Head of caudate nucleus (tissue), 42 donors: ENCODE results near the gene MOSPD3.
A peak's percentile ranks its signal among the peaks of the same experiment; 100 is the strongest.

ENCODE experiments used
- DNase-seq, 42 donors: peaks; one replicate each; pipeline versions ENCODE4 v3.0.0 to v3.0.0-alpha.2; 2020 to 2021; ENCODE audit warnings: mixed read lengths in 7 of 42
- intact Hi-C: fragments of 100-400 bp; cut with DNase I; formaldehyde crosslinking; loops from one replicate; pipeline ENCODE4 v1.15.0; 2022

MOSPD3 gene

DNA sequence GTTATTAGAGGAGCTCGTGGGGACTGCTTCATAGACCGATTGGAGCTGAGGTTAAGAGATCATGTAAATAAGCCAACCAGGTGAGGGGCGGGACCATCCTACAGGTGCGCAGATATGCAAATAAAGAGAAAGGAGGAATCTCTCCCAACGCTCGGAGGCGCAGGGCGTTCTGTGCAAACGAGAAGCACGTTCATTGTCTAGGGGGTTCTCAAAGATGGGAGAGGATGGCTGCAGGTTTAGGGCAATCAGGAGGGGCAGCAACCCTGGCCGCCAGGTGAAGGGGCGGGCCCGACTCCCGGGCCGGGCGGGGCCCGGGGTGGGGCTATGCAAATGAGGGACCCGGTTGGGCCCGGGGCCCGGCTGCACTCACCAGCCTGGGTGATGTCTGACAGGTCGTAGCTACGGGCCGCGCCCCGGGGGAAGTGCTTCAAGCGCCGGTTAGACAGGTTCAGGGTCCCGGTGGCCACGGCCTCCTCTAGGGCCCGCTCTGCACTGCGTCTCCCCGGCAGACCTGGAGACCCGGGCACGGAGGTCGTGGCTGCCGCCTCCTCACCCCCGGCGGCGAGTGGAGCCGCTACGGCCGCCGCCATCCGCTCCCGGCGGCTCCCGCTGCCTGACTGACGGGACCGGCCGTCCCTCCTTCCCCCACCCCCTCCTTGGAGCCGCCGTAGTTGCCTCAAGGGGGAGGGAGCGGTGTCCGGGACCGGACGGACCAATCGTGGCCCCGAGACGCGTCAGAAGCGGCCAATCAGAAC lies 26.7 kb upstream of the MOSPD3 start, which contains the start of gene LRCH4:
TSS of gene LRCH4 (minus strand) at position 619 of the 755 bp plus-strand sequence. CDS start at position 590, 29 bp downstream.
- intact Hi-C loops: loop anchor here (2.0 kb wide), 1 partner anchor 87 kb away; the partner anchor contains the start of gene GNB2
- peak in 14 of 42 donors; percentile 28 to 60 (median 46) for DNase-seq

DNA sequence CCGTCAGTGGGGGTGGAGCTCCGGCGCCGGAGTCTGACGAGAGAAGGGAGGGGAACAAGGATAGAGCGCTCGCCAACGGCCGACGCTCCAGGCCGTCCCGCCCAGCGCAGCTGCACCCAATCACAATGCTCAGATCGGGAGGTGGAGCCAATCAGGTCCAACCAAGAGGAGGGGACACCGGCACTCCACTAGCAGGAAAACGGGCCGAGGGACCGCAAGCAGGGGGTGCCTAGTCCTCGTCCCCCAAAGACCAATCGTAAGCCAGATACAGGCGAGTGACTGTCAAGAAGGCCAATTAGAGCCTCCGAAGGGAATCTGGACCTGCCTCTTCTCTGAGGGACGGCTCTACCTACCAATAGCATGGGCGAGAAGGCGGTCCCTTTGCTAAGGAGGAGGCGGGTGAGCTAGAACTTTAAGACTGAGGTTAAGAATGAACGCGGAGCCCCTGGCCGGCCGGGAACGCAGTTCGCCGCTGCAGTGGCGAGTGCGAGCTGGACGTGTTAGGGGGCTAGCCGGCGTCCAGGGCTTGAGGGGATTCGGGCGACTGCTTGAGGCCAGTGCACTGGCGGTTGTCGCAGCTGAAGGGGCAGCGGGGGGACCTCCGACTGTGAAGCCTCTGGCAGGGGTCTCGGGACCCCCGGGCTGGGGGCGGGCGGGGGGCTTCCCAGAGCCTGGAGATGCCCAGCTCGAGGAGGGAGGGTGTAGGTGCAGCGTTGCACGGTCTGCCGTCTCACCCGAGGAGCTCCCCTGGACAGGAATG lies 25.9 kb upstream of the MOSPD3 start, which contains the start of gene FBXO24:
TSS of gene FBXO24 (plus strand) at position 63 of the 760 bp plus-strand sequence. CDS start at position 361, 298 bp downstream.
- intact Hi-C loops: loop anchor here (2.0 kb wide), 1 partner anchor 86 kb away; the partner anchor contains the start of gene GNB2

DNA sequence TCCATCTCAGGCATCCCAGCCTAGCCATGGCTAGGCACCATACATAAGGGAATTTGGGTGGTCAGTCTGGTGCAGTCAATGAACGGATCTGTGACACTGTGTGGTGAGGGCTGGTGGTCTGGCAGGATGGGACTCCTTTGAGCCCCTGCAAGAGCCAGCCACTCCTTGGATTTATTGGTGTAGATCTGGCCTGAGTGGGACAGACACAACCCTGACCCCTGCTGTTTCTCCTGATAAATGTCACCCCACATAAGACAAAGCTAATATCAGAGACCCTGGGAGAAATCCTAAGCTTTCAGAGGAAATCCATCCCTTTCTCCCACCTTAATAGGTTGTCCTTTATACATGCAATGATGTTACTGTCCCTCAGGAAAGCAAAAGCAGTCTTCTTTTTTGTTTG lies 23.9 kb upstream of the MOSPD3 start:
- intact Hi-C loops: no loop called here

More for the DNA sequence above, 25.9 kb upstream of the MOSPD3 start, which contains the start of gene FBXO24:
- DNase-seq: peak; percentile 99 to 100 (median 100)

DNA sequence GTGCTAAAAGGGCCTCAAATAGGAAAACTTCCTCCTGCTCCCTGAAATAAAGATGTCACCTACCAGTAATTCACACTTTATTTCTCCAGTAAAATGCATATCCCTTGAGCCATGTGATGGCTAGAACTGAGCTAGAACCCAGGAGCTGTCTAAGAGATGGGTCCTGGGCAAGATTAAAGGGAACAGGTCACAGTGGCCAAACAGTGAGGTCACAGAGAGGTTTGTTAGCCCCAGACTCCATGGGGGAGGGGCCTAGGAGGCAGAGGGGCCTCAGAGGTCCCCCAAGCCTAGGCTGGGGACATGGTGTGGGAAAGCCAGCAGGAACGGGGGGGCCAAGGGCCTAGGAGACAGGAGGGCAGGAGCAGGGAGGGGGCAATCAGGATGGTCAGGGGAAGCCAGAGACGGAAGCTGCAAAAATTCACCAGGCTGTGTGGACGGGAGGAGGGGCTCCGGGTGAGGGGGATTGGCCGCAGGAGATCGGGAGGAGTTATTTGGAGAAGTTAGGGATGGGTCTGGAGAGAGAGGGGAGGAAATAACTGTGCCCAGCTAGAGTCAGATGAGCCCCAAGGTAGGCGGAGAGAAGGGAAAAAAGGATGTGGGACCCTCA lies 22.9 kb upstream of the MOSPD3 start:
- DNase-seq: no peak
- intact Hi-C loops: no loop called here

More for the DNA sequence above, 23.9 kb upstream of the MOSPD3 start:
- no peak for DNase-seq

DNA sequence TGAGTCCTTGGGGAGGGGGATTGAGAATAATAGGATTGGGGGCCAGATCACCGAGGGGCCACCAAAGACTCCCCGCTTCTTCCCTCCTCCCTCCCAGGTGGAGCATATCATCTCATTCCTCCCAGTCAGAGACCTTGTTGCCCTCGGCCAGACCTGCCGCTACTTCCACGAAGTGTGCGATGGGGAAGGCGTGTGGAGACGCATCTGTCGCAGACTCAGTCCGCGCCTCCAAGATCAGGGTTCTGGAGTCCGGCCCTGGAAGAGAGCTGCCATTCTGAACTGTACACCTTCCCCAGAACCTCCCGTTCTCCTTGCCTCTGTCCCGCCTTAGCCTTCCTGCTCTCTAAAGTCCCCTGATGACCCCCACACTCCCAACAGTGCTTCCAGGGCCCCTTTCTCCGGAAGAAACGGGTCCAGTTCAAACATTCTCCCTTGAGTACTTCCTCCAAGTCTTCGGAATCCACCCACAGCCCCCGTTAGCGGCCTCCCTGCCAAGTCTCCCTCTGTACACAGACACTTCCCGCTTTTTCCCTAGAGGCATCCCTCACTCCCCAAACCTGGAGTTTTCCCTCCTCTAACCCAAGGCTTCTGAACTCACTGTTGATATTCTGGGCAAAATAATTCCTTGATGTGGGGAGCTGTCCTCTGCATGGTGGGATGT lies 22.1 kb upstream of the MOSPD3 start:
- intact Hi-C loops: no loop called here
- no peak for DNase-seq

DNA sequence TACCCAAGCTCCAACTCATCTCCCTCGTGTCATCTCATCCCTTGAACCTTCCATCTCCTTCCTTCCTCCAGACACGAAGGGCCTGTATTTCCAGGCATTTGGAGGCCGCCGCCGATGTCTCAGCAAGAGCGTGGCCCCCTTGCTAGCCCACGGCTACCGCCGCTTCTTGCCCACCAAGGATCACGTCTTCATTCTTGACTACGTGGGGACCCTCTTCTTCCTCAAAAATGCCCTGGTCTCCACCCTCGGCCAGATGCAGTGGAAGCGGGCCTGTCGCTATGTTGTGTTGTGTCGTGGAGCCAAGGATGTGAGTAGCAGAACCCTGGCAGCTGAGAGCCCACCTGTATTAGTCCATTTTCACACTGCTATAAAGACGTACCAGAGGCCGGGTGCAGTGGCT lies 20.7 kb upstream of the MOSPD3 start:
- intact Hi-C loops: no loop called here
- no peak for DNase-seq

DNA sequence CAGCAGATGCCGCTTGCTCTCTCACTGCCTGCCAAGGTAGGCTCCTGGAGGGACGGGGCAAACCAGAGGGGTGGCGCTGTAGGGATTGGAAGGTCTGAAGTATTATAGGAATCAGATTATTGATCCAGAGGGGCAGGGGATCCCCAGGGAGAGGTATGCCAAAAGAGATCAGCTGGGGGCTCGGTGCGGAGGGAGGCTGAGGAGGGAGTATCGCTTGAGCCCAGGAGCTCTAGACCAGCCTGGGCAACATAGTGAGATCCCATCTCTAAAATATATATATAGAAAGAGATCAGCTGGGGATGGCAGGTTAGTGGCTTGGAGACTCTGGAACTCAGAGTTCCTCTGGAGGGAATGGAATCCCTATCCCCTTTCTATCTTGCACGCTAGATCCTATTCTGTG lies 17.2 kb upstream of the MOSPD3 start:
- intact Hi-C loops: no loop called here
- DNase-seq: no peak

DNA sequence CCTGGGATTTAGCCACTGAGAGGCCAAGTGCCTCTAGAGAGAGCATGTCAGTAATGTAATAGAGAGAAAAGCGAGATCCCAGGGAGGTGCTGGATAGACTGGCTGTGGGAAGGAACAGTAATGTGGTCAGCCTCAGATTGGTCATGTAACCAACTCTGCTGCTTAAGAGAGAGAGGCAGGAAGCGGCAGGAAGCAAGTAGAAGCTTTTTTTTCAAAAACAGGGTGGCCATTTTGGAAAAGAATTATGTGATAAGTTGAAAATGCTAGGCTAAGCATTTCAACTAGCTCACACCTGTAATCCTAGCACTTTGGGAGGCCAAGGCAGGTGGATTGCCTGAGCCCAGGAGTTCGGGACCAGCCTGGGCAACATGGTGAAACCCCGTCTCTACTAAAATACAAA lies 13.9 kb upstream of the MOSPD3 start:
- no peak for DNase-seq
- intact Hi-C loops: no loop called here

DNA sequence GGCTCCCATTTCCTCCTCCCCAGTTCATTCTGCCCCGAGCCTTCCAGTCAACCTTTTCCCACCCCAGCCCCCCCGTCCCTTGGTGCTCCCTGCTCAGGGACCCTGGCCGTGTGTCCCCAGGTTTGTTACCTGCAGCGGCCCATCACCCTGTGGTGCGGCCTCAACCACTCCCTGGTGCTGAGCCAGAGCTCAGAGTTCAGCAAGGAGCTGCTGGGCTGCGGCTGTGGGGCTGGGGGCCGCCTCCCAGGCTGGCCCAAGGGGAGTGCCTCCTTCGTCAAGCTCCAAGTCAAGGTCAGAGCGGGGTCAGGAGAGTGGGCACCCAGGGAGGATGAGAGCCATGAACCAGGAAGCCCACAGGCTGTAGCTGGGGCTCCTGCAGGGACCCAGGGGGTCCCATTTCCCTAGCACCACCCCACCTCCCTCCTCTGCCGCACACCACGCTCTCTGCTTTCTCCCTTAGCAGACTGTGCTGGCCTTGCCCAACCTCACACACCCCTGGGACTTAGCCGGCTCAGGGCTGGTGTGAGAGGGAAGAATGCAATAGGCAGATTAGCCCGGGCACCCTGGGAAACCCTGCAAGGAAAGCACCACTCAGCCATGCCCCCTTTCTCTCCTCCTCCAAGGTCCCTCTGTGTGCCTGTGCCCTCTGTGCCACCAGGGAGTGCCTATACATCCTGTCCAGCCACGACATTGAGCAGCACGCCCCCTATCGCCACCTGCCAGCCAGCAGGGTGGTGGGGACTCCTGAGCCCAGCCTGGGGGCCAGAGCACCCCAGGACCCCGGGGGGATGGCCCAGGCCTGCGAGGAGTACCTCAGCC lies 12.2 kb upstream of the MOSPD3 start:
- no peak for DNase-seq
- intact Hi-C loops: no loop called here

DNA sequence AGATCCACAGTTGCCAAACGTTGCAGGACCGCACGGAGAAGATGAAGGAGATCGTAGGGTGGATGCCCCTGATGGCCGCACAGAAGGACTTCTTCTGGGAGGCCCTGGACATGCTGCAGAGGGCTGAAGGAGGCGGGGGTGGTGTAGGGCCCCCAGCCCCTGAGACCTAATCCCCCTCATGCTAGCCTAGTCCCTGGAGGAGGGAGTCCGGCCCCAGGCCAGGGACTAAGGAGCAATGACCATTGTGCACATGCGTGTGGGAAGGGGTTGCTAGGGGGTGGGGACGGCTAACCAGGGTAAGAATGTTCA lies 11.7 kb upstream of the MOSPD3 start:
- intact Hi-C loops: no loop called here
- no peak for DNase-seq

DNA sequence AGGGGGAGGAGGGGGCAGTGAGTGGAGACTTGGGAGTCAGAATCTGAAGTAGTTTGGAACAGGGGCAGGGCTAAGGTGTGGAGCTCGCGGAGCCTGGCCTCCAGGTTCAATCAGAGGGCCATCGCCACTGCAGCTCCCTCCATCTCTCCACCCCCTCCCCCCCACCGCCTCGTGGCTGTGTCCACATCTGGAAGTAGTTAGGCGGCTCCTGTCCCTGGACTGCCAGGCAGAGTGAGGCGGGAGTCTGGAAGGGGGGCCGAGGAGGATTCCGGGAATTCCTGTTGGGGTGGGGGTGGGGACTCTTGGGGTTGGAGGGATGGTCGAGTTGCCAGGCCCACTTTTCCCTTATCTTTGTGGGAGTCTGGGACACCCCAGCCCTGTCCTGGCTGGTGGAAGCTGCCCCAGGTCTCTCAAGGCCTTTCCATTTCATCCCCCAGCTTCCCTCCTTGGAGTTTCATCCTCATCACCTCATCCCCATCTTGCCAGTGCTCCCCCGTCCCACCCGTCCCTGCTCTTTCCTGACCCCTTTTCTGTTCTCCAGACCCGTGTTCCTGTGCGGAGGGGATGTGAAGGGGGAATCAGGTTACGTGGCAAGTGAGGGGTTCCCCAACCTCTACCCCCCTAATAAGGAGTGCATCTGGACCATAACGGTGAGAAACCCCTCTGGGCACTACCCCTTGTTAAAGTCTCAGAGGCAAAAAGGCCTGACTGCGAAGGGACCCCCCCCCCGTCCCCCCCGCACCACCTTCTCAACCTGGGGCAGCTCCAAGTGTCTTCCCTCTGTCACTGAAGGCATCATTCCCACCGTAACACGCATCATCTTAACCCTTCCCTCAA lies 9.2 kb upstream of the MOSPD3 start:
- intact Hi-C loops: no loop called here

DNA sequence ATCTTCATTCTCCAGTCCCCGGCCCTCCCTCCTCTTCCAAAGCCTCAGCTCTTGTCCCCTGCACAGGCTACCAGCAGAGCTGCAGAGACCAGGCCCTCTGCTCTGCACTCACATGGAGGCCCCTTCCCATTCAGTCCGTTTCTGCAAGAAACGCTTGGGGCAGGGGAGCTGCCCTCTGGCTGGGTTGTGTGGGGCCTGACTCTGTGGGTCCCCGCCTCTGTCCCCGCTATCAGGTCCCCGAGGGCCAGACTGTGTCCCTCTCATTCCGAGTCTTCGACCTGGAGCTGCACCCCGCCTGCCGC lies 8.7 kb upstream of the MOSPD3 start:
- intact Hi-C loops: no loop called here

More for the DNA sequence above, 9.2 kb upstream of the MOSPD3 start:
- no peak for DNase-seq

DNA sequence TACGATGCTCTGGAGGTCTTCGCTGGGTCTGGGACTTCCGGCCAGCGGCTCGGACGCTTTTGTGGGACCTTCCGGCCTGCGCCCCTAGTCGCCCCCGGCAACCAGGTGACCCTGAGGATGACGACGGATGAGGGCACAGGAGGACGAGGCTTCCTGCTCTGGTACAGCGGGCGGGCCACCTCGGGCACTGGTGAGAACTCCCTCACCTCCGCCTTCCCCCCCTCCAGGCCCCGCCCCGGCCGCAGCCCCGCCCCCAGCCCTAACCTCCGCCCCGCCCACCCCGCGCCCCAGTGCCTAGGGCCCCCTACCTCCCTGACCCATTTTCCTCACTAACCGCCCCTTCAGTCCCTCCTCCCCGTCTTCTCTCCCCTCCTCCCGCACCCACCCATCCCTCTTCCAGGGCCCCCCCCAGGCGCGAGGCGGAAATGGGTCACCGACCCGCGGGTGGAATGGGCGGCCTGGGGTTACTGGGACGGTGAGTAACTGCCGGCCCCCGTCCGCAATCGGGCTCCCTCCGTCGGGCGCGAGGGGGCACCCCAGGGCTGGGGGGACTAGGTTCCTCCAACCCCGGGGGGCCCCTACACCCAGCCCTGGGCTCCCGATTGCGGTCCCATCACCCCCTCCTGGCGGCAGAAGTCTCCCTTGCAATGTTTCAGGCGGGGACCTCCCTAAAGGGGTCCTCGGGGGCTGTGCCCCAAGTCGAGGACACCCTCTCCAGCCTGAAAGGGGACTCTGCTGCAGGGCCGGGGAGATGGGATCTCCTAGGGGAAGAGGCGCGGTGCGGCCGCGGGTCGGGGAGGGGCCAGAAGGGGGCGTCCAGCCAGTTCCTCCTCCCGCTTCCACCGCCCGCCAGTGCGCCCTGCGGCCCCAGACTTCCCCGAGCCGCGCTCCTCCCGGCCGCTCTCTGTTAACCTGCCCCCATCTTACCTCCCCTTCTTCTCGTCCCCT lies 8.0 kb upstream of the MOSPD3 start:
- peak in 39 of 42 donors; percentile 36 to 81 (median 54) for DNase-seq
- intact Hi-C loops: no loop called here

More for the DNA sequence above, 8.7 kb upstream of the MOSPD3 start:
- DNase-seq: no peak

DNA sequence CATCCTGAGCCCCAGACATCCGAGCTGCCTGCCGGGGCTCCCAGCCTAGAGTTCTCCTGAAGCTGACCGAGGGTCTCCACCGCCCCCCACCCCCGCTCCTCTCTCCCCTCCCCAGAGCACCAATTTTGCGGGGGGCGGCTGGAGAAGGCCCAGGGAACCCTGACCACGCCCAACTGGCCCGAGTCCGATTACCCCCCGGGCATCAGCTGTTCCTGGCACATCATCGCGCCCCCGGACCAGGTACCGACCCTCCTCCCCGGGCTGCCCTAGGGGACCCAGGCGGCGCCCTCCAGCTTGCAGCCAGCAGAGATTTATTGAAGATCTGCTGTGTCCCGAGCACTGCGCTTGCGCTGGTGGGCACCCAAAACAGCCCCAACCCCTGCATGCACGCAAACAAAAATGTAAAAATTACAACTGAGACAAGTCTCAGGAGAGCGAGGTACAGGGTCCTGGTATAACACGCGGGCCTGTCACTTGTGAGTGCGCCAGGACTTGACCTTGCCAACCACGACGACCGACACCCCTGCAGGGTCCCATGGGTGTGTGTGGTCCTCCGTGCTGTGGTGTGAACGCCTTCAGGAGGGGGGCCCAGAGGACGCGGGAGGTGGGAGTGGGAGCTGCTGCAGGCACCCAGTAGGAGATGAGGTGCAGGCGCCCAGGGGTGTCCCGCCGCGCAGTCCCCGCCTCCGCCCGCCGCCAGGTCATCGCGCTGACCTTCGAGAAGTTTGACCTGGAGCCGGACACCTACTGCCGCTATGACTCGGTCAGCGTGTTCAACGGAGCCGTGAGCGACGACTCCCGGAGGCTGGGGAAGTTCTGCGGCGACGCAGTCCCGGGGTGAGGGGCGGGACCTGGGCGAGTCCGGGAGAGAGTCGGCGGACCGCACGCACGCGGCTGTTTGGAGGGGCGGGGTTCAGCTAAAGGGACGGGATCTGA lies 7.1 kb upstream of the MOSPD3 start:
- intact Hi-C loops: no loop called here
- DNase-seq: peak in 8 of 42 donors; percentile 10 to 55 (median 31)

DNA sequence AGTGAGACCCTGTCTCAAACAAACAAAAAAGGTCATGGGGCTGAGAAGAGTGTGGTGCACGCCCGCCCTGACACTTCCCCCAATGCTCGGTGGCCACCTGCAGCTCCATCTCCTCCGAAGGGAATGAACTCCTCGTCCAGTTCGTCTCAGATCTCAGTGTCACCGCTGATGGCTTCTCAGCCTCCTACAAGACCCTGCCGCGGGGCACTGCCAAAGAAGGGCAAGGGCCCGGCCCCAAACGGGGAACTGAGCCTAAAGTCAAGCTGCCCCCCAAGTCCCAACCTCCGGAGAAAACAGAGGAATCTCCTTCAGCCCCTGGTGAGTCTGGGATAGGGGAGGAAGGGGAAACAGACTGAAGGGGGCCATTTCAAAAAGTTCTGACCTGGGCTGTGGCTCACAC lies 6.0 kb upstream of the MOSPD3 start:
- intact Hi-C loops: no loop called here
- no peak for DNase-seq

DNA sequence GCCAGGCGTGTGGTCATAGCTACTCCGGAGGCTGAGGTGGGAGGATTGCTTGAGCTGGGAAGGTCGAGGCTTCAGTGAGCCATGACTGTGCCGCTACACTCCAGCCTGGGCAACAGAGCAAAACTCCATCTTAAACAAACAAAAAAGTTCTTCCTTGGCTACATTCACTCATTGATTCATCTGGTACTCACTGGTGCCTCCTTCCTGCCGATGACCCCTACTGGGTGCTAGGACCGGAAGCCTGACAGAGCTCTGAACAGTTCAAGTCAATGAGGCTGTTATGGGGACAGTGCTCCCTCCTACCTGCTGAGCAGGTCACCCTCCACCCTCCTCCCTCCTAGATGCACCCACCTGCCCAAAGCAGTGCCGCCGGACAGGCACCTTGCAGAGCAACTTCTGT lies 5.2 kb upstream of the MOSPD3 start:
- no peak for DNase-seq
- intact Hi-C loops: no loop called here
